Measurements from ENCODE around the gene PHF19. TPM values are rescaled to one million over a fixed set of nuclear protein-coding genes. Genes with fewer than 3 reads are reported as not detected.

Gene PHF19
- polyA plus RNA-seq, 1 of the 3 experiments (the other 2 are of a cell fraction): 33.4 TPM

DNA sequence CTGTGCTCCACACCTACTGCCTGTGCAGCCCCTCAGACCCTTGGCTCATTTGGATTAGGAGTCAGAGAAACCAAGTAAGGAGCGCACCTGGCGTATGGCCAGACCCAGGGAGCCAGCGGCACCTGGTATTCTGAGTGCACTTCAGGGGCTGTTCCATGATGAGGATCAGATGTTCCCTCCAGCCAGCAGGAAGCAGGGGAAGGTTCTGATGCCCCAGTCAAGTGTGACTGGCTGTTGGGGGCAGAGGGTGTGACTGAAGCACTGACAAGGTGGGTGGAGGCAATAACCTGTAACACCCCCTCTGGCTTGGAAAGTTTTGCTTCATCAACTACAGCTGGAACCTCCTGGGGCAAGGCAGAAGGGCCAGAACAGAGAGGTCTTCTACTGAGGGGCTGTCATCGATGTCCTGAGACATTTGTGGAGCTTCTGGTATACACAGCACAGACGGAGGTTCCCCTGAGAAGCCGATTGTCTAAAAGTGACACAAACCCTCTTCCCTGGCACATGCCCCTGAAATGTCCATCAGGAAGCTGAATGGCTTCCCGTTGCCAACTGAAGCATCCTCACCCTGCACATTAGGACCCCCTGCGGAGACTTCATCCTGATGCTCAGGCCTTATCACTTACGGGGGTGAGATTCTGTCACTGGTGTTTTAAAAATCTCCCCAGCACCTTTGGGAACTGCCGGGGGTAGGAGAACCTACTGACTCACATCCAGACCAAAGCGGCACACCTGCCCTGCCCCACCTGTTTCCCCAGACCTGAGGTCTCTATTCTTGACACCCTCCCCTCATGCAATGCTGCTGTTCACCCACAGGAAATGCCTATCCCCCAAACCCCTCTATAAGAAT is 28.6 kb upstream of the PHF19 start:
- H3K9me2 ChIP-seq: no peaks in the 10 kb centered on the region
- ChIA-PET CTCF (no interaction called here), POLR2A (no interaction called here)
- no peaks in the 10 kb centered on the region for H3K79me2 ChIP-seq (ENCODE audit: insufficient read depth)
- peaks cover 0 to 8% of the 10 kb centered on the region in 2 experiments; a peak in 2 of 4 replicates for H3K4me1 ChIP-seq (ENCODE audit: control insufficient read depth in 1 of 2, insufficient read depth in 2 of 2, low read depth in 1 of 2, low read length in 1 of 2)
- DNase-seq: no peak
- H4K20me1 ChIP-seq (ENCODE audit: insufficient read depth): no peaks in the 10 kb centered on the region
- H3K27ac ChIP-seq (ENCODE audit: low read depth in 2 of 2, low read length in 1 of 2): no peak overlapping the region
- 95% methylated on average over 7 of the region's 11 CpGs for WGBS (ENCODE audit: low lambda C conversion rate)
- no peak overlapping the region for H2AFZ ChIP-seq (ENCODE audit: low read depth)
- no peak overlapping the region for H3K4me2 ChIP-seq
- peaks cover 12% of the 10 kb centered on the region for H3F3A ChIP-seq (replicated peaks; ENCODE audit: insufficient read depth)
- H3K9me3 ChIP-seq: no peaks in the 10 kb centered on the region
- no peaks in the 10 kb centered on the region for H3K36me3 ChIP-seq (replicated peaks in 1 of 2; ENCODE audit: control insufficient read depth in 1 of 2, insufficient read depth in 2 of 2, low read length in 1 of 2)
- no peak overlapping the region for H3K9ac ChIP-seq
- no peak overlapping the region for H3K4me3 ChIP-seq (ENCODE audit: low read depth in 2 of 2, low read length in 1 of 2)
- TF ChIP-seq NRF1 (IDR thresholded peaks at IDR 0.05; ENCODE audit: low read depth, low read length) (no peak), POLR2AphosphoS5 (IDR thresholded peaks at IDR 0.05; ENCODE audit: low read depth, low read length) (no peak), REST (IDR thresholded peaks at IDR 0.05; ENCODE audit: low read depth, low read length) (no peak), CHD2 (IDR thresholded peaks at IDR 0.05; ENCODE audit: low read length, partially characterized antibody) (no peak), GATA2 (CRISPR knock-in tag; IDR thresholded peaks at IDR 0.05) (no peak), FOXJ3 (CRISPR knock-in tag; IDR thresholded peaks at IDR 0.05) (no peak)
- TF ChIP-seq, protein P1, sequence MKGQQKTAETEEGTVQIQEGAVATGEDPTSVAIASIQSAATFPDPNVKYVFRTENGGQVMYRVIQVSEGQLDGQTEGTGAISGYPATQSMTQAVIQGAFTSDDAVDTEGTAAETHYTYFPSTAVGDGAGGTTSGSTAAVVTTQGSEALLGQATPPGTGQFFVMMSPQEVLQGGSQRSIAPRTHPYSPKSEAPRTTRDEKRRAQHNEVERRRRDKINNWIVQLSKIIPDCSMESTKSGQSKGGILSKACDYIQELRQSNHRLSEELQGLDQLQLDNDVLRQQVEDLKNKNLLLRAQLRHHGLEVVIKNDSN (IDR thresholded peaks at IDR 0.05; ENCODE audit: borderline replicate concordance, low read depth): no peak
- TF ChIP-seq, protein P2, sequence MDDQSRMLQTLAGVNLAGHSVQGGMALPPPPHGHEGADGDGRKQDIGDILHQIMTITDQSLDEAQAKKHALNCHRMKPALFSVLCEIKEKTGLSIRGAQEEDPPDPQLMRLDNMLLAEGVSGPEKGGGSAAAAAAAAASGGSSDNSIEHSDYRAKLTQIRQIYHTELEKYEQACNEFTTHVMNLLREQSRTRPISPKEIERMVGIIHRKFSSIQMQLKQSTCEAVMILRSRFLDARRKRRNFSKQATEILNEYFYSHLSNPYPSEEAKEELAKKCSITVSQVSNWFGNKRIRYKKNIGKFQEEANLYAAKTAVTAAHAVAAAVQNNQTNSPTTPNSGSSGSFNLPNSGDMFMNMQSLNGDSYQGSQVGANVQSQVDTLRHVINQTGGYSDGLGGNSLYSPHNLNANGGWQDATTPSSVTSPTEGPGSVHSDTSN (IDR thresholded peaks at IDR 0.05): no peak
- no peaks in the 10 kb centered on the region for H3K27me3 ChIP-seq (ENCODE audit: insufficient read depth)

GRCh38 chr9:120904978-120905301 is 28.0 kb upstream of the PHF19 start:
- no peak overlapping the region for H2AFZ ChIP-seq (ENCODE audit: low read depth)
- WGBS (ENCODE audit: low lambda C conversion rate): 86% methylated on average over 9 of the region's 11 CpGs
- H3K36me3 ChIP-seq (replicated peaks in 1 of 2; ENCODE audit: control insufficient read depth in 1 of 2, insufficient read depth in 2 of 2, low read length in 1 of 2): no peaks in the 10 kb centered on the region
- no peak overlapping the region for H3K9ac ChIP-seq
- H3F3A ChIP-seq (replicated peaks; ENCODE audit: insufficient read depth): peaks cover 12% of the 10 kb centered on the region
- CTCF ChIA-PET: no interaction called here
- no peaks in the 10 kb centered on the region for H4K20me1 ChIP-seq (ENCODE audit: insufficient read depth)
- H3K4me3 ChIP-seq (ENCODE audit: low read depth in 2 of 2, low read length in 1 of 2): no peak overlapping the region
- H3K27me3 ChIP-seq (ENCODE audit: insufficient read depth): no peaks in the 10 kb centered on the region
- H3K27ac ChIP-seq (ENCODE audit: low read depth in 2 of 2, low read length in 1 of 2): no peak overlapping the region
- no peak overlapping the region for H3K4me2 ChIP-seq
- POLR2A ChIA-PET: no interaction called here
- peaks cover 0 to 2% of the 10 kb centered on the region in 2 experiments; a peak in 2 of 4 replicates for H3K4me1 ChIP-seq (ENCODE audit: control insufficient read depth in 1 of 2, insufficient read depth in 2 of 2, low read depth in 1 of 2, low read length in 1 of 2)
- TF ChIP-seq, protein P3, sequence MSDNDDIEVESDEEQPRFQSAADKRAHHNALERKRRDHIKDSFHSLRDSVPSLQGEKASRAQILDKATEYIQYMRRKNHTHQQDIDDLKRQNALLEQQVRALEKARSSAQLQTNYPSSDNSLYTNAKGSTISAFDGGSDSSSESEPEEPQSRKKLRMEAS (IDR thresholded peaks at IDR 0.05; ENCODE audit: low read depth): no peak
- TF ChIP-seq GATA2 (CRISPR knock-in tag; IDR thresholded peaks at IDR 0.05) (no peak), NRF1 (IDR thresholded peaks at IDR 0.05; ENCODE audit: low read depth, low read length) (no peak)
- TF ChIP-seq, protein P4, sequence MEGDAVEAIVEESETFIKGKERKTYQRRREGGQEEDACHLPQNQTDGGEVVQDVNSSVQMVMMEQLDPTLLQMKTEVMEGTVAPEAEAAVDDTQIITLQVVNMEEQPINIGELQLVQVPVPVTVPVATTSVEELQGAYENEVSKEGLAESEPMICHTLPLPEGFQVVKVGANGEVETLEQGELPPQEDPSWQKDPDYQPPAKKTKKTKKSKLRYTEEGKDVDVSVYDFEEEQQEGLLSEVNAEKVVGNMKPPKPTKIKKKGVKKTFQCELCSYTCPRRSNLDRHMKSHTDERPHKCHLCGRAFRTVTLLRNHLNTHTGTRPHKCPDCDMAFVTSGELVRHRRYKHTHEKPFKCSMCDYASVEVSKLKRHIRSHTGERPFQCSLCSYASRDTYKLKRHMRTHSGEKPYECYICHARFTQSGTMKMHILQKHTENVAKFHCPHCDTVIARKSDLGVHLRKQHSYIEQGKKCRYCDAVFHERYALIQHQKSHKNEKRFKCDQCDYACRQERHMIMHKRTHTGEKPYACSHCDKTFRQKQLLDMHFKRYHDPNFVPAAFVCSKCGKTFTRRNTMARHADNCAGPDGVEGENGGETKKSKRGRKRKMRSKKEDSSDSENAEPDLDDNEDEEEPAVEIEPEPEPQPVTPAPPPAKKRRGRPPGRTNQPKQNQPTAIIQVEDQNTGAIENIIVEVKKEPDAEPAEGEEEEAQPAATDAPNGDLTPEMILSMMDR (IDR thresholded peaks at IDR 0.05): no peak
- no peaks in the 10 kb centered on the region for H3K79me2 ChIP-seq (ENCODE audit: insufficient read depth)
- DNase-seq: no peak
- H3K9me2 ChIP-seq: no peaks in the 10 kb centered on the region
- H3K9me3 ChIP-seq: no peaks in the 10 kb centered on the region
